DMS114 treated with DMSO at 0.1 percent for 48 hours (cell line): Measurements from ENCODE around the gene OOSP4B.
"Not testable (repeated sequence)": the region's sequence is repeated elsewhere in the genome, so short reads cannot be mapped to it uniquely, and the experiment has no call there.

Source experiments
- DNase-seq: peaks from one replicate; lab custom pipeline; 2025; ENCODE audit not compliant: unreplicated experiment; lab: John Stamatoyannopoulos, UW

The OOSP4B gene

DNA sequence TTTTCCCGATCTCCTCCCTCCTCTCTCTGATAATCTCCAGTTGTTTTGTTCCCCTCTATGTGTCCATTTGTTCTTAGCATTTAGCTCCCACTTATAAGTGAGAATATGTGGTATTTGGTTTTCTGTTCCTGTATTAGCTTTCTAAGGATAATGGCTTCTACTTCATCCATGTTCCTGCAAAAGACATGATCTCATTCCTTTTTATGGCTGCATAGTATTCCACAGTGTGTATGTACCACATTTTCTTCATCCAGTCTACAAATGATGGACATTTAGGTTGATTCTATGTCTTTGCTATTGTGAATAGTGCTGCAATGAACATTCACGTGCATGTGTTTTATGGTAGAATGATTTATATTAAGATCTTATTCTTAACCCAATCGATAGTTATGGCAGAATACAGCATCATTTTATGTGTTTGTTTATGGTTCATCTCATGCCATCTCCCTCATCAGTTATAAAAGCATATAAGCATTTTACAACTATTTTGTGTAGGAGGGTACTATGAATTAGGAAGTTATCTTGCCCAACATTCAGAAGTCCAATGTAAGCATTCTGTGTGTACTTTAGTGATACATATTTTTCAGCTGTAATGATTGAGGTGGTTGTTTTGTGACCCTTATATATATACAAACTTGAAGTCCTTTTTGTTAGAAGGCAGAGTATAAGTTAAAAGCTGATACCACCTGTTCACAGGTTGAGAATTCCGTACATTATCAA lies 42.7 kb downstream of the OOSP4B start:
- no peak for DNase-seq

DNA sequence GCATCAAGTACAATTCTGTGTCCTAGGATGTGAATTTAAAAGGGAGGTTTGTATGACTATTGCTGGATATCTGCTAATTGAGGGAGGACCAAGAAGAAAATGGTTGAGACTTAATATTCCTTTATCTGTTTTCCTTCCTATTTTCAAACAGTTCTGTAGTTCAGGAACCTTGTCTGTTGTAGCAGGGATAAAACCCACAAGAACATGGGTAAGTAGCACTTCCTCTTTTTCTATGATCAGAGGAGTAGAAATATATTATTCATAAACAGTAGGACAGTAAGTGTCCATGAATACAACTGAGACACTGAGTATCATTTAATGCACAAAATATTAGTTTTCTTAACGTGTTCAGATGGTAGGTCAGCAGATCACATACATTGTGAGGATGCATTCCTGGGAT lies 47.1 kb downstream of the OOSP4B start:
- no peak for DNase-seq

DNA sequence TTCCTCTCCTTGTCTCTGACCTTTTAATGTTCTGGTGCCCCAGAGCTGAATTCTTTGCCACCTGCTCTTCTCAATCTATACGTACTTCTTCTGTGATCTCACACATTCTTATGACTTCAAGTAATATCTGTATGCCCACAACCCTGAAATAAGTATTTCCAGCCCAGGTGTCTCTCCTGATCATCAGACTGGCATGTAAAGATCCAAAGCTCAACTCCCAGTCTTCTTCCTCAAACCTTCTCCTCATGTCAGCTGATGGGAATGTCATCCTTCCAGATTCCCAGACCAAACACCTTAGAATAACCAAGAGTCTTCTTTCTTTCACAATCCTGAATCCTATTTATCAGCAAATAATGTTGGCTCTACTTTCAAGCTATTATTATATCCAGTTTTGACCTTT lies 48.8 kb downstream of the OOSP4B start:
- no peak for DNase-seq

DNA sequence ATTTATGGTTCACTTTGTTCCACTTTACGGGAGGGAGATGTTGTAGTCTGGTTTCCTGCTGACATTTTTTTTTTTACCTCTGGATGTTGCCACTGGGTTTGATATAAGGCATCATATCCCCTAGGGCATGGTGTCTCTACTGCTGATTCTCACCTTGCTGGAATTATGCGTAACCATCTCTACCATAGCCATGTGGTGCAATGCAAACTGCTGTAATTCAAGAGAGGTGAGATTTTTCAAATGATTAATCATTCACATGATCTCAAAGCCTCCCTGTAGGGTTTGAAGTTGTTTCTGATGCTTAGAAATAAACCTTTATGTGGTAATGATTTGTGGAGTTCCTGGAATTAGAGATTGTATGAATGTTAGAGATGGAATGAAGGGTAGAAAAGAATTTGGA lies 52.5 kb downstream of the OOSP4B start:
- DNase-seq, result no peak

DNA sequence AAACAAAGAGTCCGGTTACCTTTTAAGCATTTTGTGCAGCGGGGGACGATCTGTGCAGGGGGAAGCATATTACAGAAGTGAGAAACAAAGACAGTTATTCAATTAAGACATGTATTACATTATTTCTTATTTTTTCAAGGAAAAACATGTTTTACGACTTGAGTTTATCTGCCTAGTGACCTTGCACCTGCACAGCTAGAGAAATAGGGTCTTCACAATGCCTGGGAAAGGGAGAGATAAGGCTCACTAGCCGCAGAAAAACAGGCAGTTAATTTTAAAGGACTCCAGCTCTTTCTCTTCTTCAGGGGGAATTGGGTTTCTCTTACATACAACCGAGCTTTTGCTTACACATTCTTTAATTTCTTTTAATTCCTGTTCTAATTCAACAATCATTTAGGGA lies 54.7 kb downstream of the OOSP4B start:
- not testable (repeated sequence) for DNase-seq

DNA sequence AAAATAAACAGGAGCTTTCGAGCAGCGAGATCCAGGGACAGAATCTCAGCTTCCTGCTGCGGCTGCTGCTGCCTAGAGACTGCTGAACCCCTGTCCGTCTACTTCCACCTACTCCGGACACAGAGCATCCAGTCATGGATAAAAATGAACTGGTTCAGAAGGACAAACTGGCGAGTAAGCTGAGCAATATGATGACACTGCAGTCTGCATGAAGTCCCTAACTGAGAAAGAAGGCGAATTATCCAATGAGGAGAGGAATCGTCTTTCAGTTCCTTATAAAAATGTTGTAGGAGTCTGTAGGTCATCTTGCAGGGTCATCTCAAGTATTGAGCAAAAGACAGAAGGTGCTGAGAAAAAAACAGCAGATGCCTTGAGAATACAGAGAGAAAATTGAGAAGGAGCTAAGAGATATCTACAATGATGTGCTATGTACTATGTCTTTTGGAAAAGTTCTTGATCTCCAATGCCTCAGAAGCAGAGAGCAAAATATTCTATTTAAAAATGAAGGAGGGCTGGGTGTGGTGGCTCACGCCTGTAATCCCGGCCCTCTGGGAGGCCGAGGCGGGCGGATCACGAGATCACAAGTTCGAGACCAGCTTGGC lies 60.3 kb downstream of the OOSP4B start:
- no peak for DNase-seq

DNA sequence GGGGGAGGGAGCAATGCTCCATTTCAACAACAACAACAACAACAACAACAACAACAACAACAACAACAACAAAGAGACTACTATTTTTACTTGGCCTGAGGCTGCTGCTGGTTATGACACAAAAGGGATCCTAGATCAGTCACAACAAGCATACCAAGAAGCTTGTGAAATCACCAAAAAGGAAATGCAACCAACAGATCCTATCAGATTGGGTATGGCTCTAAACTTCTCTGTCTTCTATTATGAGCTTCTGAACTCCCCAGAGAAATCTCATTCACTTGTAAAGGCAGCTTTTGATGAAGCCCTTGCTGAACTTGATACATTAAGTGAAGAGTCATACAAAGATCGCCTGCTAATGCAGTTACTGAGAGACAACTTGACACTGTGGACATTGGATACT lies 61.0 kb downstream of the OOSP4B start:
- no peak for DNase-seq

DNA sequence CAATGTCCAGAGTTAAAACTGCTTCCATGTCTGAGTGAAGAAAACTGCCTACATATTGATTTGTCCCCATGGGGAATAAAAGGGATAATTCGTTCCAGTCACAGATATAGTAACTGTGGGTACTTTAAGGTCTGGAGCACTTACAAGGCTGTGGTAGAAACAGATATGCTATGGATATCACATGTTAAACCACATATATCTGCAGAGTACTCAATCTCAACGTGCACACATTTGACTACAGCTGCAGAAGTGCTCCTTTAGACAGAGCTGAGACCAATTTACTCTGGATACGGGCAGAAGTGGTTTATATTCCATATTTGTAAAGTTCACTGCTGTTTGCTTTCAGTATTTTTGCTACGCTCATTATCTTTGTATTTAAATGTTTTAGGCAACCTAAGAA lies 61.8 kb downstream of the OOSP4B start:
- DNase-seq, result no peak

DNA sequence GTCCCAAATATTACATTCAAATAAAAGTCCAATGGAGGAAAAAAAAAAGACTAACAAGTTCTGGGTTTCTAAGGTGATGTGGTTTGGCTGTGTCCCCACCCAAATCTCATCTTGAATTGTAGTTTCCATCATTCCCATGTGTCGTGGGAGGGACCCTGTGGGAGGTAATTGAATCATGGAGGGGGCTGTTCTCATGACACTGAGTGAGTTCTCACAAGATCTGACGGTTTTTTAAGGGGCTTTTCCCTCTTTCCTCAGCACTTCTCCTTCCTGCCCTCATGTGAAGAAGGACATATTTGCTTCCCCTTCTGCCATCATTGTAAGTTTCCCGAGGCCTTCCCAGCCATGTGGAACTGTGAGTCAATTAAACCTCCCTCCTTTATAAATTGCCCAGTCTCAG lies 63.6 kb downstream of the OOSP4B start:
- no peak for DNase-seq
